HEK293 (cell line): ENCODE measurements around the gene CPLX3.
A peak's percentile ranks its signal among the peaks of the same experiment; 100 is the strongest.

Experiments used
- CTCF ChIP-seq: fragments of 450-650 bp; formaldehyde crosslinking; IDR thresholded peaks from 2 replicates; pipeline ENCODE4 v1.5.1; 2016; ENCODE audit warnings: missing biosample characterization, missing genetic modification characterization
- GFI1B ChIP-seq: fragments of 450-650 bp; formaldehyde crosslinking; IDR thresholded peaks from 2 replicates; pipeline ENCODE4 v1.5.1; 2016; ENCODE audit warnings: missing biosample characterization, missing genetic modification characterization
- GLI2 ChIP-seq: fragments of 450-650 bp; formaldehyde crosslinking; IDR thresholded peaks from 2 replicates; pipeline ENCODE4; 2017; ENCODE audit warnings: missing biosample characterization, missing genetic modification characterization, low read depth, borderline replicate concordance
- GLI4 ChIP-seq: fragments of 450-650 bp; formaldehyde crosslinking; IDR thresholded peaks from 2 replicates; pipeline ENCODE4 v1.5.1; 2016; ENCODE audit warnings: missing biosample characterization, missing genetic modification characterization
- GLIS2 ChIP-seq: fragments of 450-650 bp; formaldehyde crosslinking; IDR thresholded peaks from 2 replicates; pipeline ENCODE4 v1.5.1; 2016; ENCODE audit warnings: missing biosample characterization, missing genetic modification characterization
- SCRT1 ChIP-seq: fragments of 450-650 bp; formaldehyde crosslinking; IDR thresholded peaks from 2 replicates; pipeline ENCODE4 v1.5.1; 2016; ENCODE audit warnings: missing biosample characterization, missing genetic modification characterization, borderline replicate concordance
- SCRT2 ChIP-seq: fragments of 450-650 bp; formaldehyde crosslinking; IDR thresholded peaks from 2 replicates; pipeline ENCODE4 v1.5.1; 2016; ENCODE audit warnings: missing biosample characterization, missing genetic modification characterization
- WT1 ChIP-seq: fragments of 450-650 bp; formaldehyde crosslinking; IDR thresholded peaks from 2 replicates; pipeline ENCODE4 v1.5.1; 2016; ENCODE audit warnings: missing biosample characterization, missing genetic modification characterization
- ZBTB17 ChIP-seq: fragments of 450-650 bp; formaldehyde crosslinking; IDR thresholded peaks from 2 replicates; pipeline ENCODE4 v1.5.1; 2016; ENCODE audit warnings: missing biosample characterization, missing genetic modification characterization
- ZBTB21 ChIP-seq: fragments of 450-650 bp; formaldehyde crosslinking; IDR thresholded peaks from 2 replicates; pipeline ENCODE4 v1.5.1; 2017; ENCODE audit warnings: missing biosample characterization, missing genetic modification characterization
- ZBTB26 ChIP-seq: fragments of 450-650 bp; formaldehyde crosslinking; optimal IDR thresholded peaks from 2 replicates; pipeline ENCODE3; 2016; ENCODE audit warnings: missing biosample characterization, mild to moderate bottlenecking, missing genetic modification characterization
- ZBTB48 ChIP-seq: fragments of 450-650 bp; formaldehyde crosslinking; IDR thresholded peaks from 2 replicates; pipeline ENCODE4 v1.5.1; 2016; ENCODE audit warnings: missing biosample characterization, missing genetic modification characterization
- ZFHX2 ChIP-seq: fragments of 450-650 bp; formaldehyde crosslinking; conservative IDR thresholded peaks from 2 replicates; pipeline ENCODE4 v1.5.1; 2016; ENCODE audit warnings: missing biosample characterization, missing genetic modification characterization
- ZNF121 ChIP-seq: fragments of 450-650 bp; formaldehyde crosslinking; IDR thresholded peaks from 2 replicates; pipeline ENCODE4 v1.5.1; 2016; ENCODE audit warnings: missing biosample characterization, missing genetic modification characterization
- ZNF148 ChIP-seq: fragments of 450-650 bp; formaldehyde crosslinking; IDR thresholded peaks from 2 replicates; pipeline ENCODE4 v1.5.0; 2017; ENCODE audit warnings: missing biosample characterization, missing genetic modification characterization, borderline replicate concordance
- ZNF16 ChIP-seq: fragments of 450-650 bp; formaldehyde crosslinking; IDR thresholded peaks from 2 replicates; pipeline ENCODE4 v1.5.1; 2016; ENCODE audit warnings: low read depth, missing biosample characterization, missing genetic modification characterization
- ZNF184 ChIP-seq: fragments of 450-650 bp; IDR thresholded peaks from 2 replicates; pipeline ENCODE4 v1.5.1; 2018; ENCODE audit warnings: missing biosample characterization, mild to moderate bottlenecking, missing genetic modification characterization
- ZNF26 ChIP-seq: fragments of 450-650 bp; formaldehyde crosslinking; IDR thresholded peaks from 2 replicates; pipeline ENCODE4 v1.5.1; 2016; ENCODE audit warnings: missing biosample characterization, missing genetic modification characterization
- ZNF354C ChIP-seq: fragments of 450-650 bp; formaldehyde crosslinking; IDR thresholded peaks from 2 replicates; pipeline ENCODE4 v1.5.1; 2016; ENCODE audit warnings: missing biosample characterization, missing genetic modification characterization, low read depth, borderline replicate concordance
- ZNF394 ChIP-seq: fragments of 450-650 bp; formaldehyde crosslinking; IDR thresholded peaks from 2 replicates; pipeline ENCODE4 v1.5.1; 2016; ENCODE audit warnings: missing biosample characterization, missing genetic modification characterization, mild to moderate bottlenecking, moderate library complexity, borderline replicate concordance
- ZNF529 ChIP-seq: fragments of 450-650 bp; formaldehyde crosslinking; IDR thresholded peaks from 2 replicates; pipeline ENCODE4 v1.5.1; 2017; ENCODE audit warnings: missing genetic modification characterization, missing biosample characterization; ENCODE audit not compliant: insufficient replicate concordance
- ZNF549 ChIP-seq: fragments of 450-650 bp; IDR thresholded peaks from 2 replicates; pipeline ENCODE4 v1.5.1; 2018; ENCODE audit warnings: missing biosample characterization, missing genetic modification characterization, mild to moderate bottlenecking, inconsistent platforms, moderate library complexity
- ZNF670 ChIP-seq: fragments of 450-650 bp; formaldehyde crosslinking; IDR thresholded peaks from 2 replicates; pipeline ENCODE4 v1.5.1; 2016; ENCODE audit warnings: missing biosample characterization, missing genetic modification characterization, low read depth
- ZNF777 ChIP-seq: fragments of 450-650 bp; formaldehyde crosslinking; IDR thresholded peaks from 2 replicates; pipeline ENCODE4 v1.5.1; 2017; ENCODE audit warnings: missing biosample characterization, missing genetic modification characterization, borderline replicate concordance
- ZXDB ChIP-seq: fragments of 450-650 bp; formaldehyde crosslinking; IDR thresholded peaks from 2 replicates; pipeline ENCODE4 v1.5.1; 2016; ENCODE audit warnings: missing biosample characterization, missing genetic modification characterization
- TF ChIP-seq, protein P1 (sequence below): fragments of 450-650 bp; formaldehyde crosslinking; IDR thresholded peaks from 2 replicates; pipeline ENCODE4 v1.5.1; 2016; ENCODE audit warnings: missing biosample characterization, missing genetic modification characterization
- TF ChIP-seq, protein P2 (sequence below): fragments of 450-650 bp; formaldehyde crosslinking; IDR thresholded peaks from 2 replicates; pipeline ENCODE4 v1.5.1; 2016; ENCODE audit warnings: missing biosample characterization, missing genetic modification characterization

Gene CPLX3

DNA sequence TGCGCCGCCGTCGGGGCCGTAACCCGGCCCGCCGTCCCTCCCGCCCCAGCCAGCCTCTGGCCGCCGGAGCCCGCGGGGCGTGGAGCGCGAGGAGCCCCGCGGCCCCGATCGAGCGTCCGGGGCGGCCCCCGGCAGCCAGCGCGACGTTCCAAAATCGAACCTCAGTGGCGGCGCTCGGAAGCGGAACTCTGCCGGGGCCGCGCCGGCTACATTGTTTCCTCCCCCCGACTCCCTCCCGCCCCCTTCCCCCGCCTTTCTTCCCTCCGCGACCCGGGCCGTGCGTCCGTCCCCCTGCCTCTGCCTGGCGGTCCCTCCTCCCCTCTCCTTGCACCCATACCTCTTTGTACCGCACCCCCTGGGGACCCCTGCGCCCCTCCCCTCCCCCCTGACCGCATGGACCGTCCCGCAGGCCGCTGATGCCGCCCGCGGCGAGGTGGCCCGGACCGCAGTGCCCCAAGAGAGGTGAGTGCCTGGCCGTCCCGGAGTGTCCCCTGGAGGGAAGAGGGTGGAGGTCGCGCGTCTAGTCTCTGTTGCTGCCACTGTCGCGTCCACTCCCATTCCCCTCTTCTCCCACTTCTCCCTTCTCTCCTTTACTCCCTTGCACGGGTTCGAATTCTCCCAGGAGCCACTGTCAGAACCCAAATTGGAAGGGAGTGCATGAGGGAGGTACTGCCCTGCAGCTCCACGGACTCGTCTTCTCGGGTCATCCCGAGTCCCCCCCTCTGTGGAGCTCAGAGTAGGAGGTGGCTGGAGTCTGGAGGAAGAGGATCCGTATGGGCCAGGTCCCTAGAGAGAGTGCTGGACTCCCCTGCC lies 44.0 kb upstream of the CPLX3 start (continued):
- TF ChIP-seq GFI1B (tag by site-specific recombination) (no peak), ZFHX2 (tag by site-specific recombination) (no peak), ZNF184 (tag by site-specific recombination) (no peak), ZNF549 (no peak), ZBTB48 (tag by site-specific recombination) (no peak; the same call in 1 of the 2 replicates), GLIS2 (tag by site-specific recombination) (peak; percentile 58; the same call in 1 of the 2 replicates), ZXDB (tag by site-specific recombination) (0 out of 2 replicates have a peak, but pooled peaks have one; percentile 17), ZNF354C (tag by site-specific recombination) (no peak), SCRT1 (tag by site-specific recombination) (no peak), SCRT2 (tag by site-specific recombination) (no peak), ZBTB17 (0 out of 2 replicates have a peak, but pooled peaks have one; percentile 26), GLI2 (tag by site-specific recombination) (no peak), ZNF394 (tag by site-specific recombination) (no peak), ZBTB21 (tag by site-specific recombination) (no peak), ZNF16 (tag by site-specific recombination) (no peak), ZNF148 (tag by site-specific recombination) (no peak), ZNF670 (tag by site-specific recombination) (no peak), ZNF121 (tag by site-specific recombination) (no peak), GLI4 (0 out of 2 replicates have a peak, but pooled peaks have one; percentile 33), CTCF (tag by site-specific recombination) (no peak), ZNF26 (no peak), WT1 (tag by site-specific recombination) (peak; percentile 19; the same call in 1 of the 2 replicates), ZNF529 (tag by site-specific recombination) (no peak), ZBTB26 (tag by site-specific recombination) (peak; percentile 52), ZNF777 (tag by site-specific recombination) (no peak)
- TF ChIP-seq, protein P1, sequence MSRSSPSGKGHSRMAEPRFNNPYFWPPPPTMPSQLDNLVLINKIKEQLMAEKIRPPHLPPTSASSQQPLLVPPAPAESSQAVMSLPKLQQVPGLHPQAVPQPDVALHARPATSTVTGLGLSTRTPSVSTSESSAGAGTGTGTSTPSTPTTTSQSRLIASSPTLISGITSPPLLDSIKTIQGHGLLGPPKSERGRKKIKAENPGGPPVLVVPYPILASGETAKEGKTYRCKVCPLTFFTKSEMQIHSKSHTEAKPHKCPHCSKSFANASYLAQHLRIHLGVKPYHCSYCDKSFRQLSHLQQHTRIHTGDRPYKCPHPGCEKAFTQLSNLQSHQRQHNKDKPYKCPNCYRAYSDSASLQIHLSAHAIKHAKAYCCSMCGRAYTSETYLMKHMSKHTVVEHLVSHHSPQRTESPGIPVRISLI: no peak
- TF ChIP-seq, protein P2, sequence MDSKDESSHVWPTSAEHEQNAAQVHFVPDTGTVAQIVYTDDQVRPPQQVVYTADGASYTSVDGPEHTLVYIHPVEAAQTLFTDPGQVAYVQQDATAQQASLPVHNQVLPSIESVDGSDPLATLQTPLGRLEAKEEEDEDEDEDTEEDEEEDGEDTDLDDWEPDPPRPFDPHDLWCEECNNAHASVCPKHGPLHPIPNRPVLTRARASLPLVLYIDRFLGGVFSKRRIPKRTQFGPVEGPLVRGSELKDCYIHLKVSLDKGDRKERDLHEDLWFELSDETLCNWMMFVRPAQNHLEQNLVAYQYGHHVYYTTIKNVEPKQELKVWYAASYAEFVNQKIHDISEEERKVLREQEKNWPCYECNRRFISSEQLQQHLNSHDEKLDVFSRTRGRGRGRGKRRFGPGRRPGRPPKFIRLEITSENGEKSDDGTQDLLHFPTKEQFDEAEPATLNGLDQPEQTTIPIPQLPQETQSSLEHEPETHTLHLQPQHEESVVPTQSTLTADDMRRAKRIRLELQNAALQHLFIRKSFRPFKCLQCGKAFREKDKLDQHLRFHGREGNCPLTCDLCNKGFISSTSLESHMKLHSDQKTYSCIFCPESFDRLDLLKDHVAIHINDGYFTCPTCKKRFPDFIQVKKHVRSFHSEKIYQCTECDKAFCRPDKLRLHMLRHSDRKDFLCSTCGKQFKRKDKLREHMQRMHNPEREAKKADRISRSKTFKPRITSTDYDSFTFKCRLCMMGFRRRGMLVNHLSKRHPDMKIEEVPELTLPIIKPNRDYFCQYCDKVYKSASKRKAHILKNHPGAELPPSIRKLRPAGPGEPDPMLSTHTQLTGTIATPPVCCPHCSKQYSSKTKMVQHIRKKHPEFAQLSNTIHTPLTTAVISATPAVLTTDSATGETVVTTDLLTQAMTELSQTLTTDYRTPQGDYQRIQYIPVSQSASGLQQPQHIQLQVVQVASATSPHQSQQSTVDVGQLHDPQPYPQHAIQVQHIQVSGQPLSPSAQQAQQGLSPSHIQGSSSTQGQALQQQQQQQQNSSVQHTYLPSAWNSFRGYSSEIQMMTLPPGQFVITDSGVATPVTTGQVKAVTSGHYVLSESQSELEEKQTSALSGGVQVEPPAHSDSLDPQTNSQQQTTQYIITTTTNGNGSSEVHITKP: 0 out of 2 replicates have a peak, but pooled peaks have one; percentile 14
